MM.1S (cell line): ENCODE data around the gene EEF2KMT.

ENCODE experiments used
- EZH2 ChIP-seq: fragments of 300-600 bp; sonication (generic); optimal IDR thresholded peaks from 2 replicates; pipeline ENCODE3; 2017; ENCODE audit warnings: low read depth, mild to moderate bottlenecking, antibody characterized with exemption, low read length, mixed read lengths
- TF ChIP-seq, protein P1 (sequence below): fragments of 300-600 bp; sonication (generic); IDR thresholded peaks from 2 replicates; pipeline ENCODE4 v1.5.1; 2016; ENCODE audit warnings: antibody characterized with exemption, low read length, mixed read lengths

DNA sequence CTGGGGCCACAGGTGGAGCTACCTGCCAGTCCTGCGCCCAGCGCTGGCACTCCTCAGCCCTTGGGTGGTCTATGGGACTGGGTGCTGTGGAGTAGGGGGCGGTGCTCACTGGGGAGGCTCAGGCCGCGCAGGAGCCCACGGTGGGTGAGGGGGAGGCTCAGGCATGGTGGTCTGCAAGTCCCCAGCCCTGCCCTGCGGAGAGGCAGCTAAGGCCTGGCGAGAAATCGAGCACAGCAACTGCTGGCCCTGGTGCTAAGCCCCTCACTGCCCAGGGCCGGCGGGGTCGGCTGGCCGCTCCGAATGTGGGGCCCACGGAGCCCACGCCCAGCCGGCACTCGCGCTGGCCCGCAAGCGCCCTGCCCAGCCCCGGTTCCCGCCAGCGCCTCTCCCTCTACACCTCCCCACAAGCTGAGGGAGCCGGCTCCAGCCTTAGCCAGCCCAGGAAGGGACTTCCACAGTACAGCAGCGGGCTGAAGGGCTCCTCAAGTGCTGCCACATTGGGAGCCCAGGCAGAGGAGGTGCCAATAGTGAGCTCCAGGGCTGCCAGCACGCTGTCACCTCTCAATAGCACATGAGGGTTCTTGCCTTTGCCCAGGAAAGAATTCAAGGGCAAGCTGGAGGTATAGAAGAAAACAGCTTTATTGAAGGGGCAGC is 11.0 kb upstream of the EEF2KMT start:
- TF ChIP-seq, protein P1, sequence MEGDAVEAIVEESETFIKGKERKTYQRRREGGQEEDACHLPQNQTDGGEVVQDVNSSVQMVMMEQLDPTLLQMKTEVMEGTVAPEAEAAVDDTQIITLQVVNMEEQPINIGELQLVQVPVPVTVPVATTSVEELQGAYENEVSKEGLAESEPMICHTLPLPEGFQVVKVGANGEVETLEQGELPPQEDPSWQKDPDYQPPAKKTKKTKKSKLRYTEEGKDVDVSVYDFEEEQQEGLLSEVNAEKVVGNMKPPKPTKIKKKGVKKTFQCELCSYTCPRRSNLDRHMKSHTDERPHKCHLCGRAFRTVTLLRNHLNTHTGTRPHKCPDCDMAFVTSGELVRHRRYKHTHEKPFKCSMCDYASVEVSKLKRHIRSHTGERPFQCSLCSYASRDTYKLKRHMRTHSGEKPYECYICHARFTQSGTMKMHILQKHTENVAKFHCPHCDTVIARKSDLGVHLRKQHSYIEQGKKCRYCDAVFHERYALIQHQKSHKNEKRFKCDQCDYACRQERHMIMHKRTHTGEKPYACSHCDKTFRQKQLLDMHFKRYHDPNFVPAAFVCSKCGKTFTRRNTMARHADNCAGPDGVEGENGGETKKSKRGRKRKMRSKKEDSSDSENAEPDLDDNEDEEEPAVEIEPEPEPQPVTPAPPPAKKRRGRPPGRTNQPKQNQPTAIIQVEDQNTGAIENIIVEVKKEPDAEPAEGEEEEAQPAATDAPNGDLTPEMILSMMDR = no peak
- no peak for TF ChIP-seq EZH2
